ENCODE data around the gene MYO3B.

- TF ChIP-seq FOXK2 (IDR thresholded peaks at IDR 0.05): no peak
- TF ChIP-seq FOXA1 (IDR thresholded peaks at IDR 0.05): no peak
Observed at GRCh38 chr2:170455617-170456426, 277.9 kb downstream of the MYO3B start.
